Right cardiac atrium (tissue), 5 donors: Measurements from ENCODE around the gene FERMT2. TPM values are rescaled to one million over a fixed set of nuclear protein-coding genes. Genes with fewer than 3 reads are reported as not detected.

Experiments used
- ATAC-seq, 2 donors: fragments of 200-7000 bp; cut with Tn5 transposase; one replicate each; pipeline versions ENCODE4 v1.8.0 to v1.9.1; 2020; ENCODE audit warnings: moderate library complexity in 2 of 2, mild to moderate bottlenecking in 1 of 2
- DNase-seq, 3 donors: peaks; one replicate each; pipeline ENCODE4 v3.0.0-alpha.2; 2020
- H3K27ac ChIP-seq: one replicate; pipeline ENCODE4 v1.5.1; 2013; ENCODE audit warnings: mild to moderate bottlenecking, low read length, control low read depth, moderate library complexity
- H3K27me3 ChIP-seq: one replicate; pipeline ENCODE4 v1.6.1; 2013; ENCODE audit not compliant: control insufficient read depth, insufficient read depth
- H3K4me1 ChIP-seq: one replicate; pipeline ENCODE4 v1.6.1; 2013; ENCODE audit warnings: low read length; ENCODE audit not compliant: control insufficient read depth, insufficient read depth
- H3K4me3 ChIP-seq: one replicate; pipeline ENCODE4 v1.5.1; 2013; ENCODE audit warnings: low read length, control low read depth
- H3K9me3 ChIP-seq: one replicate; pipeline ENCODE4 v1.6.1; 2013; ENCODE audit warnings: low read length; ENCODE audit not compliant: control insufficient read depth
- WGBS: extraction: QIAGEN DNeasy Blood & Tissue Kit; methylation state at CpG from one replicate; pipeline ENCODE4 v1.1.7; 2013; 5-methylcytosine and 5-hydroxymethylcytosine counted together
- intact Hi-C, 4 donors: fragments of 100-400 bp; cut with DNase I; formaldehyde crosslinking; loops; one replicate each; pipeline versions ENCODE4 v1.11.0 to v1.14.0; 2022 to 2023
- polyA plus RNA-seq: library from polyadenylated mRNA; stranded (reverse); fragments of 200-250 nt; gene quantifications from one replicate; pipeline ENCODE4 v1.2.3, GENCODE V29; 2013
- total RNA-seq, 4 donors: library from RNA; stranded (reverse); fragmentation: NEBNext Ultra II Directional; extraction: Animal tissue kit (Norgen Biotek cat#: 25700); gene quantifications; one replicate each; pipeline ENCODE4 v1.2.1, GENCODE V29; 2021
- donor health status: healthy with polysubstance abuse.
- donor health status: DM: no; HTN: yes; CAD: no.
- donor health status: DM: no; HTN: no; CAD: no.
- donor health status: DM: no; HTN: yes; CAD: no; lungs with severe emphysema.
- donor health status: DM: yes; HTN: yes; CAD: no.

The FERMT2 gene
- total and polyA plus RNA-seq, 5 donors = 48.8 to 180 (median 111) TPM

DNA sequence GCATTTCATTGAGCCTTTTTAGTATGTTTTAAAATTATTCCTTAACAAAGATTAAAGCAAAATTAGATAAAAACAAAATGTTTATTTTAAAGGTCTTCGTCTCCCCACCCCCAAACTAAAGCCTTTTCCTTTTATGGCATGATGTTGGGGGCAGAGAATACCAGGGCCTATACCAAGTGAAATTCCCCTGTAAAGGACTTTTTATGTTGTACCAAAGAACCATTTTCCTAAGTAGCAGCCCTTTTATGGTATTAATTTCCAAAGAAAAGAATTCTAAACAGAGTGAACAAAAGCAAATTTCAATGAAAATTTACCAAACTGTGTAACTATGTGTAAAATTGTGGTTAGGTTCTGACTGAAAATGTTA lies 87.5 kb downstream of the FERMT2 start:
- no peak for DNase-seq
- intact Hi-C loops = no loop called here
- WGBS = 66% methylated on average over 1 of the region's 1 CpG
- Histone ChIP-seq H3K4me3 (no peak overlapping the region), H3K27ac (no peak overlapping the region), H3K9me3 (no peaks in the 10 kb centered on the region), H3K4me1 (peaks cover 7% of the 10 kb centered on the region), H3K27me3 (no peaks in the 10 kb centered on the region)
- ATAC-seq = no peak

DNA sequence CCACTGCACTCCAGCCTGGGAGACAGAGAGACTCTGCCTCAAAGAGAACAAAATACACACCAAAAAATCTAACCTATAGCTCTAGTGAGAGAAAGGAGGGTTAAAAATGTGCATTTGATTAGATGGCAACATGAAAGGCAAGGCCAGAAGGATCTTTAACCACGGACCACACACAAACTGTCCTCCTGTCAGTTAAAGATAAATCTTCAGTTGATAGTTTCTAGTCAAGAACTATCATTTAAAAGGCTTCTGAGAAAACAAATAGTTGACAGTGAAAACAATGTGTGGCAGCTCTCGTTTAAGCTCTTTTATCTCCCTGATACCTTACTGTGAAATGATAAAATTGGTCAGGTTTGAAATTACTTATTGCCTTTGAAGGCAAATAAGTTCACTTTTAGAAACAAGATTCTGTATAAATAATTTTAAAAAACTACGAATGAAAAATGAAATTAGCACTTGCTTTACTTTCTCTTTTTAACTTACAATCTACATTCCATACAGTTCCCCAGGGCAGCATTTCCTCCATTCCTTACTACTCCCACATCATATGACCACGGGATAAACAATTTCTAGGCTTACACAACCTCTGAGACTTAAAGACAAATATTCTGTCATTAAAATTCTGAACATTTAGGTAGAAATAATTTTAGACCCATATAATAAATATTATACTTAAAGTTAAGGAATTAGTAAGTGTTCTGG lies 88.1 kb downstream of the FERMT2 start:
- no peak for ATAC-seq
- intact Hi-C loops = no loop called here
- Histone ChIP-seq H3K4me3 (no peak overlapping the region), H3K9me3 (no peaks in the 10 kb centered on the region), H3K4me1 (peaks cover 7% of the 10 kb centered on the region), H3K27me3 (no peaks in the 10 kb centered on the region), H3K27ac (no peak overlapping the region)
- no peak for DNase-seq
- WGBS = 36% methylated on average over 4 of the region's 4 CpGs

DNA sequence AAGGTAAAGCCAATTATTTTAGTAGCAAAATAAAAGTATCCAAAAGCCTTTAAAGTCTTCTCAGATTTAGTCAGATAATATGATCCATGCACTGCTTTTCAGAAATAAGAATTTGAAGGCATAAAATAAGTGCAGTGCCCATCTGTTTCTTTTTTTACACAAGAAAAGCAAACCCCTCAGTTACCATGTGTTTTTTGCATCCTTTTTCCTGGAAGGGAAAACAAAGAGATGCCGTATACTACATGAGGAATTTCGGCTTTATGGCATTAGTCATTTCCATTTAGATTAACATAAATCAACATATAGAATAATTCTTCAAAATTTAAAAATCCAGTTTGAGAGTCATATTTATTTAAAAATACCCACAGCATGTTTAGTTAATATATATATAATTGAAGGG lies 89.4 kb downstream of the FERMT2 start:
- Histone ChIP-seq H3K4me3 (no peak overlapping the region), H3K27me3 (no peaks in the 10 kb centered on the region), H3K4me1 (peaks cover 2% of the 10 kb centered on the region), H3K27ac (no peak overlapping the region), H3K9me3 (no peaks in the 10 kb centered on the region)
- DNase-seq (no peak), ATAC-seq (no peak)
- WGBS = 84% methylated on average over 2 of the region's 2 CpGs
- intact Hi-C loops = no loop called here

DNA sequence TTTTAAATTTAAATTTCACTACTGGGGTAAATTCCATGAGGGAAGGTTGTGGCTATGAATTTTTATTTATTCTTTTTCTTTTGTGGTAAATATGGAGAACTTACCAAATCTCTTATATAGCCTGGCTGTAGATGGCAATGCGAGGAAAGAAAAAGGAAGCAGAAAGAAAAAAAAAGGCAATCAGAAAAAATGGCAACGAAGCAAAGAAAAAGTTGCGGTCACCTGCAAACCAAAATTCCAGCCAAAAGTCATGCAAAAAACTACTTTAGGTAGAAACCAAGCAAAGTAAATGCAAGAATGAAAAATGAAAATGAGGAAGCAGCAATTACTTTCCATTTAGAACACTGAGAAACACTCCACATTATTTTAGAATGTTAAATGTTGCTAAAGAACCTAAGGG lies 89.9 kb downstream of the FERMT2 start:
- ATAC-seq (no peak), DNase-seq (no peak)
- H3K4me1 ChIP-seq = no peaks in the 10 kb centered on the region
- no peaks in the 10 kb centered on the region for H3K9me3 ChIP-seq
- no peak overlapping the region for H3K4me3 ChIP-seq
- WGBS = 89% methylated on average over 3 of the region's 3 CpGs
- H3K27me3 ChIP-seq = no peaks in the 10 kb centered on the region
- H3K27ac ChIP-seq = no peak overlapping the region
- intact Hi-C loops = no loop called here

DNA sequence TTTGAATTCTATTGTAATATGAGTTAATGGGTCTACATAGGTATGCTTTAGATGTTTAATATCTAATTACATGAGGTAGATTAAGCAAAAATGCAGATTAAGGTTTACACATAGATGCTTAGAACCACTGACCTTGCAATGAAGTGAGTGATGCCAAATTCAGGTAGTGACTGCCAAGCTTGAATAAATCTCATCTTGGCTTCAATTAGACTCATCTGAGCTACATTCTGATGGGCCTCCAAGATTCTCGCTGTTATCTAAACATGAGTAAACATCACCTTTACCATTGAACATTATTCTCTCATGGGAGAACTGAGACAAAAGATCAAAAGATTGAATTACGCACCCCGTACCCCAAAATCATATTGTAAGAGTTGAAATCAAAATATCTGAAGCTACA lies 90.6 kb downstream of the FERMT2 start:
- intact Hi-C loops = no loop called here
- WGBS = 93% methylated on average over 3 of the region's 3 CpGs
- Histone ChIP-seq H3K4me3 (no peak overlapping the region), H3K27me3 (no peaks in the 10 kb centered on the region), H3K27ac (no peak overlapping the region), H3K4me1 (no peaks in the 10 kb centered on the region), H3K9me3 (no peaks in the 10 kb centered on the region)
- no peak for DNase-seq
- ATAC-seq = no peak

DNA sequence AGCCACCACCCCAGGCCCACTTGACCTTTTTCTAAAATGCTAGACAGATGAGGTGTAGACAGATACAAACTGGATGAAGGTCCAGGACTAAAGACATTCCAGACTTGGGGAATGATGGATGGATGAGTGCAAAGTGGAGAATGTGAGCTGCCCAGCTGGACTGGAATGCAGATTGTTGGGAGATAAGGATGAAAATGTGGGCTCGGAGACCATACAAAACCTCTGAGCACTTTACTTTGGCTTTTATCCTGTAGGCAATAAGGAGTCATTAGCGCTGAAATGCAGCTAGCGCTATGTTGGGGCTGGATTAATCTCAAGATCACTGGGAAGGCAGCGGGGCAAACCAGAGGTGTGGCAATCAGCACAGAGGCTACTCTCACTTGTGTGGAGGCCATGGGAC lies 94.7 kb downstream of the FERMT2 start:
- intact Hi-C loops = no loop called here
- H3K4me3 ChIP-seq = no peak overlapping the region
- WGBS = 90% methylated on average over 4 of the region's 4 CpGs

DNA sequence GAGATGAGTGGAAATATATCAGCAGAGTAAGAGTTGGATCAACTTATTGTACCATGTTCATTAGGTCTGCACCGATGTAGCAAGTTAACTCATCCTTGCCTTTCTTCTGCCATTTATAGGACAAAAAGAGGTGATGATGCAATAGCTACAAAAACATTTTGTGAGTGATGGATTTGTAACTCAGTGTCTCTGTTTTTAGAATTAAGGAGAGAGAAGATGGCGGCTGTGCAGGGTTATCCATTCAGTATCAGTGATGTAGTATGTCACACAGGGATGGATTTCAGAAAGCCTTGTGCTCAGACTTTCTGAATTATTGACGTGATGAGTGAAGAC lies 97.4 kb downstream of the FERMT2 start:
- Histone ChIP-seq H3K4me3 (no peak overlapping the region), H3K9me3 (no peaks in the 10 kb centered on the region), H3K4me1 (peaks cover 2% of the 10 kb centered on the region), H3K27ac (no peak overlapping the region), H3K27me3 (no peaks in the 10 kb centered on the region)
- ATAC-seq (no peak), DNase-seq (no peak)
- 56% methylated on average over 3 of the region's 3 CpGs for WGBS
- intact Hi-C loops = no loop called here

More for the DNA sequence above, 94.7 kb downstream of the FERMT2 start:
- Histone ChIP-seq H3K27me3 (no peaks in the 10 kb centered on the region), H3K27ac (no peak overlapping the region), H3K4me1 (peaks cover 2% of the 10 kb centered on the region), H3K9me3 (no peaks in the 10 kb centered on the region)
- no peak for DNase-seq
- ATAC-seq = no peak

DNA sequence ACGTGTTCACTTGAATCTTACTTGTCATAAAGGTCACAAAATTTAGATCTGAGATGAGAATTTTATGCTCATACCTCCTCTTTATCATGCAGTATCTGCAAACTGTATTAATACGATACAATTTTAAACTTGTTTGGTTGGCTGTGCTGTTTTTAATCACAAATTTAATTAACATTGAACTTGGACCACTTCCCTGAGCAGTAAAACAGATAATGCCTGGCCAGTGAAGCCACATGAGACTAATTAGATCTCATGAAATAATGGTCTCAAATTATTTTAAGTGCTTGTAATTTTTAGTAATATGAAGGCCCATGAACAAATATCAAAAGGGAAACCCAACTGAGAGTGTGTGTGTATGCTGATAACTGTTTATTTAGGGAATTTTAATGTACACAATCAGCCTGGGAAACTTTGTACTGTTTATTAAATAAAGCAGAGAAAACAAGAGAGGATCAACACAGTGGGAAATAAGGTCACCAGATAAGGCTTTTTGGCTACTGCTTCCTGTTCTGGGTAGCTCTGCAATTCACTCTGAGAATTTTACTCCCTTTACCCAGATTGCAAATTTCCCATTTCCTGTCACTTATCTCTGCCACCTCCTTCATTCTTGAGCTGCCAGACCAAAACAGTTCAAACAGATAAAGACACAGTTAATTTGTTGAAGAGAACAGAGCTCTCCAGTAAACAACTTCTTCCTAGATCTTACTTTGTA lies 97.9 kb downstream of the FERMT2 start:
- WGBS = 17% methylated on average over 2 of the region's 2 CpGs
- peaks cover 2% of the 10 kb centered on the region for H3K4me1 ChIP-seq
- intact Hi-C loops = no loop called here
- H3K27me3 ChIP-seq = no peaks in the 10 kb centered on the region
- no peak overlapping the region for H3K27ac ChIP-seq
- no peak for DNase-seq
- peak; percentile 25 to 65 for ATAC-seq
- H3K9me3 ChIP-seq = no peaks in the 10 kb centered on the region
- H3K4me3 ChIP-seq = no peak overlapping the region

DNA sequence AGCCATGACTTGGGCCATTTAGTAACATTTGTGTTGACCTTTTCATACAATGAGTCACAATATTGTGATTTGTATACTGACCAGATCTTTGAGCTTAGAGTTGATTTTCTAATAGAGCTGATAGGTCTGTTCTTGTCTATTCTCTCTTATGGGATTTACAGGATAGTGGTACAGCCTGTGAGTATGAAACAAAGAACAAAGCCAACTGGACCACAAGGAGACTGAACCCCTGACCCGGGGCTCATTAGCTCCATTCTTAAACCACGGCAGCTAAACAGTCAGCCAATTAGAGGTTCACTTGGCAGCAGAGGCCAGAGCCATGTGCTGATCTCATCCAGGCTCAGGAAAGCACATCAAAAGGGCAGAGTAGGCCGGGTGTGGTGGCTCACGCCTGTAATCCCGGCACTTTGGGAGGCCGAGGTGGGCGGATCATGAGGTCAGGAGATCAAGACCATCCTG lies 100.4 kb downstream of the FERMT2 start:
- Histone ChIP-seq H3K4me3 (no peak overlapping the region), H3K27ac (no peak overlapping the region), H3K27me3 (no peaks in the 10 kb centered on the region), H3K9me3 (no peaks in the 10 kb centered on the region), H3K4me1 (peaks cover 3% of the 10 kb centered on the region)
- DNase-seq (no peak), ATAC-seq (no peak)
- intact Hi-C loops = no loop called here
- WGBS = 72% methylated on average over 7 of the region's 7 CpGs

DNA sequence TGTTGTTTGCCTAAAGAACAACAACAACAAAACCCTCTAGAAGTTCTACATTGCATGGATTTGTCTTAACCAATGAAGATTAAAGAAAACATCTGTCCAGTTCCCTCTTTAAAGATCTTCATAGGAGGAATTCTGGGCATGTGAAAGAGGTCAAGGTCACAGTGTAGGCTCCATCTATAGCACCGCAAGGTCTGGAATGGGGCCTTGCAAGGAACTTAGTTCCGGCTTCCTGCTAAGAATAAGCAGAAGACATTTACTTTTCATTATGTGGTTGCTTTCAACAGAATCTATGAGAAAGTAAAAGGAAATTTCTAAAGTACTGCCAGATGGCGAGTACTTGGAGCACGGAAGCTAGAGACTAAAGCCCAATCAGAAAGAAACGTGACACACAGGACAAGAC lies 102.2 kb downstream of the FERMT2 start:
- Histone ChIP-seq H3K27me3 (no peaks in the 10 kb centered on the region), H3K4me1 (peaks cover 9% of the 10 kb centered on the region), H3K9me3 (no peaks in the 10 kb centered on the region), H3K27ac (no peak overlapping the region), H3K4me3 (no peak overlapping the region)
- ATAC-seq = no peak
- 89% methylated on average over 5 of the region's 5 CpGs for WGBS
- DNase-seq = no peak
- intact Hi-C loops = no loop called here

DNA sequence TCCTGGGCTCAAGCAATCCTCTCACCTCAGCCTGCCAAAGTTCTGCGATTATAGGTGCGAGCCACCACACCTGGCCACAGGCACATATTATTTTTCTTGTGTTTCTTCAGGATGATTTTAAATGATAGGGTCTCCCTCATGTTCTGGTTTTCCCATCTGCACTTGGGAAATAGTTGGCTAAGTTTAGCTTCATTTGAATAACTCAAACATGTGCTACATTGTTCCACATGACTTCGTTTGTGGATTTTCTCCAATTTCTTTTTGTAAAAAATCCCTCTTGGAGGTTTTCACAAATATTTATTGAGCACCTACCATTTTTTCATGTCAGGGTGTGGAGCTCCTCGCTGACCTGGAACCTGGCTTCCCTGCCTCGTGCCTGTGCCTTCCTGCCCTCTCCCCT lies 104.3 kb downstream of the FERMT2 start:
- ATAC-seq = no peak
- Histone ChIP-seq H3K4me1 (peaks cover 7% of the 10 kb centered on the region), H3K27me3 (no peaks in the 10 kb centered on the region), H3K4me3 (no peak overlapping the region), H3K9me3 (no peaks in the 10 kb centered on the region), H3K27ac (no peak overlapping the region)
- no peak for DNase-seq
- 72% methylated on average over 5 of the region's 5 CpGs for WGBS
- intact Hi-C loops = no loop called here
